NCI-H146 treated with DMSO at 0.1 percent for 48 hours (cell line): ENCODE measurements around the gene CIITA.

Source experiments
- DNase-seq: peaks from one replicate; lab custom pipeline; 2025; ENCODE audit not compliant: unreplicated experiment; lab: John Stamatoyannopoulos, UW

Gene CIITA

DNA sequence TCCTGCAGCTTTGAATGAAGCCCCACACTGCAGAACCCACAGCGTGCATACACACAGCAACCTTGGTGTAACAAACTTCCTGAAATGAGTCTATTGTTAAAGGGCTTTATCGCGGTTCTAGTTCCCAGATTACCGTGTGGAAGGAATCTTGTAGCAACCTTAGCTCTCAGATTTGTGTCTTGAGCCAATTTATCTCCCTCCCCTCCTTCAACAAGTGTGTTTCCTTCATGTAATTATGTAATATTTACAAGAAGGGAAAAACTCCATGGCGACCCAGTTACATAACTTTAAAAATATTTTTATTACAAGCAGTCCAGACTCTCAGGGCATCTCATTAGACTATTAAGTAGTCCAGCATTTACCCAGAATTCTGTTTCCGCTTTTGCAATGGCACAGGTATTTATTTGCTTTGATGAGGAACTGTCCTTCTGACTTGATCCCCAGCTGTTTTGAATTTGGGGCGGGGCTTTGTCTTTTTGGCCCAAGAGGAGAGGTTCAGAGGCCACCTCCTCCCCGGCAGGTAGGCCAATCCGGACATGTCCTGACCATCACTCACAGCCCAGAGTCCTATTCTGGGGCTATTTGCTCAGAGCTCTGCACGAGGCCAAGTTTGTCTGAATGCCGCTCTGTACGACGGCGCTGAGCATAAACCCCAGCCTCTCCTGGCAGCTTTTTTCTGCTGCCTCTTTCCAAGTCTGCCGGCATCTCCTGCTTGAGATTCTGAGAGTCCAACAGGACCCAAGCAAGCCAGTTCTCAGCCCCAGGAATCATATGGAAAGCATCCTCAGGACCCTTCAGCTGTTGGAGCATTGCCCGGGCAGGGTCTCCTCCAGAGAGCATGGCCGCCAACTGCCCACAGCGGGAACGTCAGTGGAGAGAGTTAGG lies 103.0 kb downstream of the CIITA start:
- DNase-seq, result no peak

DNA sequence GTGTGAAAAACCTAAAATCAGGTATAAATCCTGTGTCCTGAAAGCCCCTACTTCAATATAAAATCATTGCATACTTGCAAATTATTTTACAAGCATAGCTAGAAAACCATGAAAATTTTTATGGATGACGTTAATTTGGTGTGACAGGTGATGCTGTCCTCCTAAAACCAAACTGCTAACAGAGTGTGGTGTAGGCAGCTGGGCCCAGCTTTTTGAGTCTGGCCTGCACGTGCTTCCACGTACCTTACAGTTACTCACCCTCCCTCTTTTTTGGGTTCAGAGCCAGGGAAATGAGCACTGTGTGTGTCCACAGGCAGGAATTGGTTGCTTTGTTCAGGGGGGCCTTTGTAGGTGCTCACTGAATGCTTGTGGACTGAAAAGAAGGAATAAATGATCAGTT lies 103.8 kb downstream of the CIITA start:
- DNase-seq, result no peak

DNA sequence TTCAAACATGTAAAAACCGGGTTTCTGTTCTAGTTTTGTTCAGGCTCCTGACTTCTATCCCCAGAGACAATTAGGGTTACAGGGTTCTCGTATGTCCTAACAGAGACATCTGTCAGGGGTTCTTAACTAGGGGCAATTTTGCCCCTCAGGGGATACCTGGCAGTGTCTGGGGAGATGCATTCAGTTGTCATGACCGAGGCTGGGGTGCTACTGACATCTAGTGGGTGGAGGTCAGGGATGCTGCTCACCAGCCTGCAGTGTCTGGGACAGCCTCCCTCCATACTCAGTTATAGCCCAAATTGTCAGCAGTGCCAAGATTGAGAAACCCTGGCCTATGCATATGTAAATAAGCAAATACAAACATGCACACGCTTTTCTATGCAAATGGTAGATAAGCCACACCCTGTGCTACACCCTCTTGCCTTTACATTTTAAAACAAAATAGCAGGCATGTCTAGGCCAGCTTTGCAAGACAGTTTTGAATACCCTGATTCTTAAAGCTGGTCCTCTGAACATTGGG lies 104.8 kb downstream of the CIITA start:
- DNase-seq, result no peak

DNA sequence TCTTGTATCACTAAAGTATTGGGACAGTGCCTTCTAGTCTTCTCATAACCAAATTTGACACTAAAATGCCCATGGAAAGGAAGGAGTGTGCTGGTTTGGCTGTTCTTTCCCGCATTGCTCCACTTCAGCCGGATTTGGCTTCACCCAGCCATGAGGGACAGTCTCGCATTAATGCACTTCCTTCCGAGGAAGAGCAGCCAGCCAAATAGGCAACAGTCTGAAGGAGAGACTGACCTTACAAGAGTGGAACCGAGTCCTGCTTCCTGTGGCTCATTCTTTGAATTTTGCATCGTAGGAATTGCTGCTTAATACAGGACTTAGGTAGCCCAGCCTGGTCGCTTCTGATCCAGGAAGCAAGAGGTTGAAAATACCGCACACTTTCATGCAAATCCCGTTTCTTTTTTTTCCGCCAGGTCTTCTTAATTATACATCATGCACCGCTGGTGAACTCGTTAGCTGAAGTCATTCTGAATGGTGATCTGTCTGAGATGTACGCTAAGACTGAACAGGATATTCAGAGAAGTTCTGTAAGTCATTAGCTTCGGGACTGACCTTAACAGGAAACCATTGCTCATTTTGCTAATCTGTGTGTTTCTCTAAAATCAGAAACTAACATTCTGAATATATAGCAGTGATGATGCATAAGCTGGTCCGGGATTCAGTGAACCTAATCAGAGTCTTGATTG lies 105.6 kb downstream of the CIITA start:
- no peak for DNase-seq

DNA sequence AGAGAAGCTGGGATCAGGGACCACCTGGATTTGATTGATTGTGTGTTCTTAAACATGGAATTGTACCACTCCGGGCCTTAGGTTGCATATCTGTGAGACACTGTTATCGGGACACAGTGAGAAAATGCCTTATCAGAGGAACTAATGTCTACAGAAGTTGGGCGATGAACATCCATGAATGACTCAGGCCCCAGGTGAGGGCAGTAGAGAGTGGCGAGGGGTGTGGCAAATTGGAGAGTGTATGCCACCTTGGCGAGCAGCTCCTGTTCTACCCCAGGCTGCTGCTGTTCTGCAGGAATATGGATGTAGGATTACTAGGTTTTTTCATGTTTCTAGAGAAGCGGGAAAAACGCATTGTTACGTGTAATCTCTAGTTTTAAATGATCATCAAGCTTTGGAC lies 106.2 kb downstream of the CIITA start:
- no peak for DNase-seq

DNA sequence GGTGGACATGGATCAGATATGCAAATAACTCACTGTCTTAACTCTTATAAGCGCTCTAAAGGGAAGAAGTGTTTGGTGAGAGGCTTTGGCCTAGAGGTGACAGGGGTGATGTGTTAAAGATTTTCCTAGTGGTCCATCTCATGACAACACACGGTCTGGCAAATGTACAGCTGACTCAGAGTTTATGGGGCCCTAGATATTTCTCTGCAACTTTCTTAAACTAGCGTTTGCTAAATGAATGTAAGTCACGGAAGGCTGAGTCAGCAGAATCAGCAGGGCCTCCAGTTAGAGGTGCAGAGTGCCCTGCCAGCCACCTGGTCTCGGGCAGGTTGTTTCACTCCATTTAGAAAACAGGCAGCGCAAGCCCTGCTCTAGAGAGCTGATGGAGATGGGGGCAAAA lies 107.5 kb downstream of the CIITA start:
- DNase-seq, result no peak
